CD4-positive, alpha-beta T cell (primary cell): Measurements from ENCODE around the gene KLHDC8B. TPM values are rescaled to one million over a fixed set of nuclear protein-coding genes. Genes with fewer than 3 reads are reported as not detected.

Source experiments
- ATAC-seq: fragments of 200-7000 bp; cut with Tn5 transposase; one replicate; pipeline ENCODE4 v1.10.0; 2022; ENCODE audit warnings: mild to moderate bottlenecking; ENCODE audit not compliant: poor library complexity
- CTCF ChIA-PET: fragments of 350-600 bp; sonication (Branson Sonifier 250); formaldehyde crosslinking; loops from one replicate; lab custom pipeline; 2021; ENCODE audit warnings: antibody characterized with exemption, inconsistent platforms; lab: Charles Lee
- POLR2A ChIA-PET: fragments of 350-600 bp; sonication (Branson Sonifier 250); formaldehyde crosslinking; loops from one replicate; lab custom pipeline; 2021; ENCODE audit warnings: antibody characterized with exemption, inconsistent platforms; lab: Charles Lee
- DNase-seq, 14 experiments: peaks; one replicate each; pipeline ENCODE4 v3.0.0-alpha.2; 2013 to 2020; ENCODE audit warnings: mixed read lengths in 2 of 14
- H3K27ac ChIP-seq, 2 donors: one replicate each; pipeline versions ENCODE4 v1.5.1 to v1.7.0; 2013; ENCODE audit warnings: low read length in 2 of 2, low read depth in 1 of 2, mild to moderate bottlenecking in 1 of 2
- H3K27me3 ChIP-seq, 2 experiments: 1 replicate in 1 of 2; 2 replicates in 1 of 2; pipeline versions ENCODE4 v1.6.1 to v1.7.0; 2013; ENCODE audit warnings: low read length in 2 of 2, control low read depth in 1 of 2, mild to moderate bottlenecking in 1 of 2, moderate library complexity in 1 of 2; ENCODE audit not compliant: insufficient read depth in 2 of 2, control insufficient read depth in 1 of 2
- H3K36me3 ChIP-seq: one replicate; pipeline ENCODE4 v1.6.1; 2013; ENCODE audit warnings: low read length, control low read depth; ENCODE audit not compliant: insufficient read depth
- H3K4me1 ChIP-seq: one replicate; pipeline ENCODE4 v1.6.1; 2013; ENCODE audit warnings: low read length, control low read depth; ENCODE audit not compliant: insufficient read depth
- H3K4me3 ChIP-seq: one replicate; pipeline ENCODE4 v1.5.1; 2013; ENCODE audit warnings: mild to moderate bottlenecking, low read length, moderate library complexity
- H3K9me3 ChIP-seq, 2 experiments: 1 replicate in 1 of 2; 2 replicates in 1 of 2; pipeline versions ENCODE4 v1.6.1 to v1.7.0; 2013; ENCODE audit warnings: low read length in 2 of 2, mild to moderate bottlenecking in 2 of 2, control low read depth in 1 of 2, moderate library complexity in 1 of 2; ENCODE audit not compliant: control insufficient read depth in 1 of 2, insufficient read depth in 1 of 2
- H3K27ac Mint-ChIP-seq: one replicate; pipeline ENCODE4 v1.8.0; 2020; ENCODE audit warnings: mixed read lengths
- H3K27me3 Mint-ChIP-seq: one replicate; pipeline ENCODE4 v1.8.0; 2021; ENCODE audit warnings: mixed read lengths
- H3K36me3 Mint-ChIP-seq: one replicate; pipeline ENCODE4 v1.8.0; 2021; ENCODE audit warnings: low read depth, mixed read lengths
- H3K4me1 Mint-ChIP-seq: one replicate; pipeline ENCODE4 v1.8.0; 2021; ENCODE audit warnings: low read depth, mixed read lengths
- H3K4me3 Mint-ChIP-seq: one replicate; pipeline ENCODE4 v1.8.0; 2020; ENCODE audit warnings: mild to moderate bottlenecking, mixed read lengths
- H3K9me3 Mint-ChIP-seq: one replicate; pipeline ENCODE4 v1.8.0; 2020; ENCODE audit warnings: mixed read lengths
- CTCF ChIP-seq: fragments of 200-600 bp; IDR thresholded peaks from one replicate; pipeline ENCODE4 v1.8.0; 2022; ENCODE audit warnings: antibody characterized with exemption, mild to moderate bottlenecking
- intact Hi-C, 2 experiments: fragments of 100-400 bp; cut with DNase I in 1 of 2; cut with micrococcal nuclease in 1 of 2; formaldehyde crosslinking; loops; one replicate each; pipeline versions ENCODE4 v1.15.1 to v1.9.0; 2023 to 2025; cut with DNase I, micrococcal nuclease
- total RNA-seq, 174 experiments: library from RNA in 2 of 174; stranded (reverse) in 2 of 174; gene quantifications; one replicate each; pipeline ENCODE4 v1.2.3 and lab custom pipeline; 2021 to 2026

Gene KLHDC8B
- total RNA-seq, 2 experiments from 2014 or later = 1.2 to 1.6 TPM

GRCh38 chr3:49166752-49167556 is 4.4 kb upstream of the KLHDC8B start:
- peaks cover 50% of the 10 kb centered on the region for H3K4me1 Mint-ChIP-seq
- intact Hi-C loops = loop anchor here in 1 of 2 experiments (1.0 to 10.0 kb wide), 6 partner anchors 47 to 450 kb away; partner anchors contain the start of genes ARIH2, IP6K2, QRICH1 and USP19

DNA sequence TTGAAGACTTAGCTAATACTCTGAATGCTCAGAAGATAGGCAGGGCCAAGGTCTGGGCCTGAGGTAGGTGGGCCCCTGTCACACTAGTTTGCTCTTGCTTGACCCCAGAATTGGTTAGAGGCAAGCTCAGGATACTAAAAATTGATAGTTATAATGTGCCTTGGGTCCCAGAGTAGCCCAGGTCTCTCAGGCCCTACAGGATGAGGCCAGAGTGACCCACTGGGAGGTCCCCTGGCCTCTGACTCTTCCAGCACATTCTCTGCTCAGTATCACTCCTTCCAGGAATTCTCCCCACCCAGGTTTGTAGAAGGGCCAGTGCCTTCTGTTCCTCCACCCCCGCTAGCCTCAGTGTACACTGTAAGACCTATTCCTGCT is 667 bp upstream of the KLHDC8B start:
- Mint-ChIP-seq H3K27ac (peak overlapping the region; percentile 78), H3K27me3 (no peaks in the 10 kb centered on the region), H3K4me1 (peaks cover 35% of the 10 kb centered on the region), H3K36me3 (peaks cover under 1% of the 10 kb centered on the region), H3K4me3 (peak overlapping the region; percentile 89), H3K9me3 (no peaks in the 10 kb centered on the region)
- POLR2A ChIA-PET = interaction anchor here (0.8 to 2.4 kb wide), 5 partner anchors 16 to 170 kb away, joined by 3 to 20 read pairs (median 5); partner anchors contain the start of genes QRICH1, USP19 and USP4
- DNase-seq (no peak), ATAC-seq (no peak)
- H3K4me1 ChIP-seq = peaks cover 36% of the 10 kb centered on the region
- CTCF ChIA-PET = interaction anchor here (0.6 to 2.4 kb wide), 7 partner anchors 12 to 279 kb away, joined by 3 to 8 read pairs (median 5); partner anchors contain the start of genes NDUFAF3 and USP19
- peak overlapping the region; percentile 80 for H3K4me3 ChIP-seq
- no peaks in the 10 kb centered on the region for H3K36me3 ChIP-seq
- H3K27me3 ChIP-seq = no peaks in the 10 kb centered on the region
- no peak overlapping the region for H3K27ac ChIP-seq
- intact Hi-C loops = loop anchor here in 1 of 2 experiments (1.0 to 5.0 kb wide), 4 partner anchors 74 to 297 kb away; partner anchors contain the start of gene C3orf62
- TF ChIP-seq CTCF = no peak
- peaks cover 0 to 7% of the 10 kb centered on the region in 2 experiments for H3K9me3 ChIP-seq

More at GRCh38 chr3:49166752-49167556, 4.4 kb upstream of the KLHDC8B start:
- Histone ChIP-seq H3K9me3 (peaks cover 0 to 7% of the 10 kb centered on the region in 2 experiments), H3K27me3 (no peaks in the 10 kb centered on the region), H3K27ac (peak overlapping the region in 1 of 2 donors; percentile 35), H3K4me3 (peak overlapping the region; percentile 47), H3K4me1 (peaks cover 40% of the 10 kb centered on the region), H3K36me3 (peaks cover 20% of the 10 kb centered on the region)
- CTCF ChIA-PET = no interaction called here
- Mint-ChIP-seq H3K27ac (peak overlapping the region; percentile 91), H3K9me3 (no peaks in the 10 kb centered on the region), H3K27me3 (no peaks in the 10 kb centered on the region), H3K36me3 (peaks cover 28% of the 10 kb centered on the region), H3K4me3 (peak overlapping the region; percentile 92)
- DNase-seq = peak in 1 of 14 experiments; percentile 25
- POLR2A ChIA-PET = interaction anchor here (0.7 kb wide), 1 partner anchor 46 kb away, joined by 4 read pairs; the partner anchor contains the start of gene USP19
- no peak for ATAC-seq
- no peak for TF ChIP-seq CTCF

- H3K27me3 ChIP-seq = no peaks in the 10 kb centered on the region
- H3K27ac ChIP-seq = no peak overlapping the region
- peak overlapping the region; percentile 82 for H3K4me3 Mint-ChIP-seq
- DNase-seq = no peak
- no peaks in the 10 kb centered on the region for H3K36me3 Mint-ChIP-seq
- no peak for TF ChIP-seq CTCF
- peak overlapping the region; percentile 80 for H3K4me3 ChIP-seq
- CTCF ChIA-PET = interaction anchor here (0.9 to 2.0 kb wide), 3 partner anchors 51 to 184 kb away, joined by 3 to 5 read pairs (median 5); partner anchors contain the start of genes NDUFAF3 and USP19
- no peak for ATAC-seq
- H3K9me3 Mint-ChIP-seq = no peaks in the 10 kb centered on the region
- POLR2A ChIA-PET = interaction anchor here (2.4 kb wide), 1 partner anchor 78 kb away, joined by 20 read pairs; the partner anchor contains the start of gene QRICH1
- intact Hi-C loops = loop anchor here in 1 of 2 experiments (1.0 to 5.0 kb wide), 4 partner anchors 76 to 295 kb away; partner anchors contain the start of gene C3orf62
- H3K4me1 ChIP-seq = peaks cover 27% of the 10 kb centered on the region
- no peak overlapping the region for H3K27ac Mint-ChIP-seq
- peaks cover 26% of the 10 kb centered on the region for H3K4me1 Mint-ChIP-seq
- H3K36me3 ChIP-seq = no peaks in the 10 kb centered on the region
- H3K27me3 Mint-ChIP-seq = no peaks in the 10 kb centered on the region
- no peaks in the 10 kb centered on the region for H3K9me3 ChIP-seq
Measured at GRCh38 chr3:49171775-49172500, 540 bp downstream of the KLHDC8B start.
